Caco-2 (cell line): ENCODE data around the gene TGFB2. TPM values are rescaled to one million over a fixed set of nuclear protein-coding genes. Genes with fewer than 3 reads are reported as not detected.

Experiments
- BruUV-seq: library from RNA; stranded (reverse); fragments of 400-500 nt; replicated peaks from 2 replicates; lab custom pipeline; 2021; lab: Mats Ljungman, UMichigan
- CTCF ChIA-PET: fragments of 300-600 bp; sonication (Branson Sonifier 250); formaldehyde crosslinking; loops from one replicate; lab custom pipeline; 2022; ENCODE audit warnings: antibody characterized with exemption; lab: Charles Lee
- POLR2A ChIA-PET: fragments of 300-600 bp; sonication (Branson Sonifier 250); formaldehyde crosslinking; loops from one replicate; lab custom pipeline; 2022; ENCODE audit warnings: antibody characterized with exemption; lab: Charles Lee
- DNase-seq, 2 experiments: peaks; one replicate each; pipeline versions ENCODE4 v3.0.0 to v3.0.0-alpha.2; 2020 to 2022
- H3K27me3 ChIP-seq: replicated peaks from 2 replicates; pipeline ENCODE4 v1.6.0; 2011; ENCODE audit warnings: low read length; ENCODE audit not compliant: control insufficient read depth, insufficient read depth
- H3K36me3 ChIP-seq: 2 replicates; pipeline ENCODE4 v1.5.1; 2011; ENCODE audit warnings: low read length; ENCODE audit not compliant: control insufficient read depth, insufficient read depth
- H3K4me1 ChIP-seq: fragments of 250-450 bp; sonication (Bioruptor Pico); 2 replicates; pipeline ENCODE4 v1.5.1; 2020; ENCODE audit warnings: mild to moderate bottlenecking
- H3K4me3 ChIP-seq: 2 replicates; pipeline ENCODE4 v1.5.1; 2011; ENCODE audit warnings: low read depth, mild to moderate bottlenecking, control low read depth, low read length
- H3K9me3 ChIP-seq: fragments of 250-450 bp; sonication (Bioruptor Pico); 2 replicates; pipeline ENCODE4 v1.5.1; 2020; ENCODE audit warnings: mild to moderate bottlenecking, moderate library complexity
- H3K27ac Mint-ChIP-seq: one replicate; pipeline ENCODE4 v1.8.0; 2022; ENCODE audit warnings: mixed read lengths; ENCODE audit not compliant: unreplicated experiment
- H3K27me3 Mint-ChIP-seq: one replicate; pipeline ENCODE4 v1.8.0; 2022; ENCODE audit warnings: mixed read lengths; ENCODE audit not compliant: insufficient read depth, unreplicated experiment
- H3K36me3 Mint-ChIP-seq: one replicate; pipeline ENCODE4 v1.8.0; 2022; ENCODE audit warnings: mild to moderate bottlenecking, mixed read lengths; ENCODE audit not compliant: insufficient read depth, unreplicated experiment
- H3K4me1 Mint-ChIP-seq: one replicate; pipeline ENCODE4 v1.8.0; 2022; ENCODE audit warnings: low read depth, mixed read lengths; ENCODE audit not compliant: unreplicated experiment
- H3K4me3 Mint-ChIP-seq: one replicate; pipeline ENCODE4 v1.8.0; 2022; ENCODE audit warnings: mild to moderate bottlenecking, moderate library complexity, mixed read lengths; ENCODE audit not compliant: unreplicated experiment
- H3K9me3 Mint-ChIP-seq: one replicate; pipeline ENCODE4 v1.8.0; 2022; ENCODE audit warnings: mixed read lengths; ENCODE audit not compliant: unreplicated experiment
- intact Hi-C: fragments of 100-400 bp; cut with micrococcal nuclease; formaldehyde crosslinking; loops from one replicate; pipeline ENCODE4 v1.10.0; 2022; ENCODE audit not compliant: unreplicated experiment
- total RNA-seq: library from RNA; stranded (reverse); gene quantifications from 2 replicates; pipeline ENCODE4 v1.2.3, GENCODE V29; 2022
- TF ChIP-seq, protein P1 (sequence below), 2 experiments: fragments of 200-600 bp in 1 of 2; IDR thresholded peaks; 1 replicate in 1 of 2; 2 replicates in 1 of 2; pipeline versions ENCODE4 v1.5.1 to v1.8.0; 2011 to 2022; ENCODE audit warnings: antibody characterized with exemption in 1 of 2, control low read depth in 1 of 2, inconsistent platforms in 1 of 2, low read depth in 1 of 2, low read length in 1 of 2, mild to moderate bottlenecking in 1 of 2, moderate library complexity in 1 of 2; ENCODE audit not compliant: insufficient read depth in 1 of 2, severe bottlenecking in 1 of 2, unreplicated experiment in 1 of 2

Gene TGFB2
- total RNA-seq, 1 experiment from 2014 or later, result 14.2 TPM

- H3K27ac Mint-ChIP-seq, result no peak overlapping the region
- no peaks in the 10 kb centered on the region for H3K9me3 ChIP-seq
- H3K9me3 Mint-ChIP-seq, result no peaks in the 10 kb centered on the region
- no peaks in the 10 kb centered on the region for H3K36me3 Mint-ChIP-seq
- no peak overlapping the region for H3K4me3 Mint-ChIP-seq
- CTCF ChIA-PET, result no interaction called here
- H3K4me1 Mint-ChIP-seq, result peaks cover 13% of the 10 kb centered on the region
- DNase-seq, result no peak
- H3K4me3 ChIP-seq, result no peak overlapping the region
- 0 out of 2 replicates have a peak, but pooled peaks cover 8% of the 10 kb centered on the region for H3K4me1 ChIP-seq
- POLR2A ChIA-PET, result no interaction called here
- no peaks in the 10 kb centered on the region for H3K36me3 ChIP-seq
- TF ChIP-seq, protein P1, sequence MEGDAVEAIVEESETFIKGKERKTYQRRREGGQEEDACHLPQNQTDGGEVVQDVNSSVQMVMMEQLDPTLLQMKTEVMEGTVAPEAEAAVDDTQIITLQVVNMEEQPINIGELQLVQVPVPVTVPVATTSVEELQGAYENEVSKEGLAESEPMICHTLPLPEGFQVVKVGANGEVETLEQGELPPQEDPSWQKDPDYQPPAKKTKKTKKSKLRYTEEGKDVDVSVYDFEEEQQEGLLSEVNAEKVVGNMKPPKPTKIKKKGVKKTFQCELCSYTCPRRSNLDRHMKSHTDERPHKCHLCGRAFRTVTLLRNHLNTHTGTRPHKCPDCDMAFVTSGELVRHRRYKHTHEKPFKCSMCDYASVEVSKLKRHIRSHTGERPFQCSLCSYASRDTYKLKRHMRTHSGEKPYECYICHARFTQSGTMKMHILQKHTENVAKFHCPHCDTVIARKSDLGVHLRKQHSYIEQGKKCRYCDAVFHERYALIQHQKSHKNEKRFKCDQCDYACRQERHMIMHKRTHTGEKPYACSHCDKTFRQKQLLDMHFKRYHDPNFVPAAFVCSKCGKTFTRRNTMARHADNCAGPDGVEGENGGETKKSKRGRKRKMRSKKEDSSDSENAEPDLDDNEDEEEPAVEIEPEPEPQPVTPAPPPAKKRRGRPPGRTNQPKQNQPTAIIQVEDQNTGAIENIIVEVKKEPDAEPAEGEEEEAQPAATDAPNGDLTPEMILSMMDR (IDR thresholded peaks at IDR 0.05; ENCODE audit: insufficient read depth in 1 of 2, low read depth in 1 of 2, low read length in 1 of 2, severe bottlenecking in 1 of 2, unreplicated experiment in 1 of 2), result no peak
- no TSS peak for BruUV-seq
- H3K27me3 Mint-ChIP-seq, result no peaks in the 10 kb centered on the region
- no peaks in the 10 kb centered on the region for H3K27me3 ChIP-seq
- intact Hi-C loops, result no loop called here
These were observed 122.3 kb downstream of the TGFB2 start for GRCh38 chr1:218467101-218468072.

DNA sequence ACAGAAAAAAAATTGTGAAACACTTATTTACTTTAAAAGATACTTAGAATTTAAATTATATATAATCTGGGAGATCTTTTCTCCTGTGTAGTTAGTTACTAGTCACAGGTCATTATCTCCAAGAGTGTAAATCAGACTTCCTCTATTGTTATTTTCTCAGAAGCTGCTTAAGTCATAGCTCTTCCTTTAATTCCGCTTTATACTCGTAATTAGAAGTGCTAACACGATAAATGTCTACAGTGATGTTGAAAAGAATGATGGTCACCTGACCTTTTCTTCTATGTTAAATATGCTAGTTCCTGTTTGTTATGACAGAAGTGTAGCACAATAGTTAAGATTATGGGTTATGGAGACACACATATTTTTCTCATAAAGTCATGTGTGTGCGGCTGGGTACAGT lies 123.6 kb downstream of the TGFB2 start:
- no peaks in the 10 kb centered on the region for H3K27me3 Mint-ChIP-seq
- no peaks in the 10 kb centered on the region for H3K9me3 ChIP-seq
- H3K36me3 Mint-ChIP-seq, result no peaks in the 10 kb centered on the region
- no peak overlapping the region for H3K4me3 ChIP-seq
- CTCF ChIA-PET, result no interaction called here
- BruUV-seq, result no TSS peak
- H3K4me3 Mint-ChIP-seq, result no peak overlapping the region
- TF ChIP-seq, protein P1 (IDR thresholded peaks at IDR 0.05; ENCODE audit: insufficient read depth in 1 of 2, low read depth in 1 of 2, low read length in 1 of 2, severe bottlenecking in 1 of 2, unreplicated experiment in 1 of 2), result no peak
- intact Hi-C loops, result no loop called here
- H3K27me3 ChIP-seq, result no peaks in the 10 kb centered on the region
- no peaks in the 10 kb centered on the region for H3K36me3 ChIP-seq
- POLR2A ChIA-PET, result no interaction called here
- no peak overlapping the region for H3K27ac Mint-ChIP-seq
- no peaks in the 10 kb centered on the region for H3K4me1 Mint-ChIP-seq
- no peaks in the 10 kb centered on the region for H3K9me3 Mint-ChIP-seq
- no peaks in the 10 kb centered on the region for H3K4me1 ChIP-seq
- DNase-seq, result no peak

- Mint-ChIP-seq H3K27me3 (no peaks in the 10 kb centered on the region), H3K4me1 (peaks cover 8% of the 10 kb centered on the region), H3K9me3 (no peaks in the 10 kb centered on the region), H3K27ac (peak overlapping the region; percentile 64), H3K36me3 (no peaks in the 10 kb centered on the region), H3K4me3 (no peak overlapping the region)
- no peak overlapping the region for H3K4me3 ChIP-seq
- H3K9me3 ChIP-seq, result no peaks in the 10 kb centered on the region
- POLR2A ChIA-PET, result no interaction called here
- no peaks in the 10 kb centered on the region for H3K27me3 ChIP-seq
- intact Hi-C loops, result no loop called here
- DNase-seq, result no peak
- no TSS peak for BruUV-seq
- TF ChIP-seq, protein P1 (IDR thresholded peaks at IDR 0.05; ENCODE audit: insufficient read depth in 1 of 2, low read depth in 1 of 2, low read length in 1 of 2, severe bottlenecking in 1 of 2, unreplicated experiment in 1 of 2), result no peak
- no peaks in the 10 kb centered on the region for H3K36me3 ChIP-seq
- peaks cover 17% of the 10 kb centered on the region; the same call in 1 of the 2 replicates for H3K4me1 ChIP-seq
- CTCF ChIA-PET, result no interaction called here
These were observed 127.7 kb downstream of the TGFB2 start for GRCh38 chr1:218472885-218473284.
